IMR-90 (cell line): ENCODE measurements around the gene IKZF3.

ENCODE experiments used
- BHLHE40 ChIP-seq: fragments of 150-350 bp; IDR thresholded peaks from 2 replicates; pipeline ENCODE4 v1.6.1; 2016; ENCODE audit warnings: mild to moderate bottlenecking, low read depth, low read length
- CEBPB ChIP-seq: IDR thresholded peaks from 2 replicates; pipeline ENCODE4 v1.6.1; 2012; ENCODE audit warnings: low read depth, low read length, improper control_type of control experiment
- CHD1 ChIP-seq: IDR thresholded peaks from 2 replicates; pipeline ENCODE4 v1.6.1; 2012; ENCODE audit warnings: low read depth, low read length, improper control_type of control experiment
- MAFK ChIP-seq: IDR thresholded peaks from 2 replicates; pipeline ENCODE4 v1.6.1; 2012; ENCODE audit warnings: low read depth, low read length, improper control_type of control experiment
- POLR2A ChIP-seq: IDR thresholded peaks from 2 replicates; pipeline ENCODE4 v1.6.1; 2012; ENCODE audit warnings: mild to moderate bottlenecking, low read depth, low read length
- SMC3 ChIP-seq: fragments of 150-350 bp; IDR thresholded peaks from 2 replicates; pipeline ENCODE4 v1.6.1; 2016; ENCODE audit warnings: low read depth, mild to moderate bottlenecking, antibody characterized with exemption, low read length, moderate library complexity
- TF ChIP-seq, protein P1 (sequence below): conservative IDR thresholded peaks from 2 replicates; pipeline ENCODE4 v1.5.1; 2012; ENCODE audit warnings: mild to moderate bottlenecking, low read depth, low read length, improper control_type of control experiment
- TF ChIP-seq, protein P2 (sequence below): fragments of 150-350 bp; IDR thresholded peaks from 2 replicates; pipeline ENCODE4 v1.6.1; 2016; ENCODE audit warnings: low read depth, mild to moderate bottlenecking, low read length, moderate library complexity, borderline replicate concordance
- TF ChIP-seq, protein P3 (sequence below): fragments of 150-350 bp; IDR thresholded peaks from 2 replicates; pipeline ENCODE4 v1.6.1; 2017; ENCODE audit warnings: mild to moderate bottlenecking, antibody characterized with exemption, low read length, low read depth

DNA sequence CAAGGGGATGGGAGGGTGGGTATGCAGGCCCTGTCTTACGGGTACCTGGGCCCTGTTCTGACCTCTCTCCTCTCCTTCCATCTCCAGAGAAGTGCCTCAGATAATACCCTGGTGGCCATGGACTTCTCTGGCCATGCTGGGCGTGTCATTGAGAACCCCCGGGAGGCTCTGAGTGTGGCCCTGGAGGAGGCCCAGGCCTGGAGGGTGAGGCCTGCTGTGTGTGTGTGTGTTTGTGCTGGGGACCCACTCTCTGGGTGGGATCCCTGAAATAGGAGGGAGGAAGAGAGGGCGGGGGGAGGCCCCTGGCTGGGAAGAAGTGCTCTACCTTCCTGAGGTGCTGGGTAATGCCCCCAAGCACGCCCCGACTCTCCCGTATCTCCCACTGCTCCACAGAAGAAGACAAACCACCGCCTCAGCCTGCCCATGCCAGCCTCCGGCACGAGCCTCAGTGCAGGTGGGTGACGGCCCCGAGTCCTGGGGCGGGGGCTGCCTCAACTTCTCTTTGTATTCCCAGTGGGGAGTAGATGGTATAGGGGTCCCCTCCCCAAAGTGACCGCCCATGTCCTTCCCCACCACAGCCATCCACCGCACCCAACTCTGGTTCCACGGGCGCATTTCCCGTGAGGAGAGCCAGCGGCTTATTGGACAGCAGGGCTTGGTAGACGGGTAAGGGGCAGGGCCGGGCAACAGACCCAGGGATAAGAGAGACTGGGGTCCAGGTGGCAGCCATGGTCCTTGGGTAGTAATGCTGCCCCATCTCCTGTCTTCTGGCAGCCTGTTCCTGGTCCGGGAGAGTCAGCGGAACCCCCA, 118.6 kb downstream of the IKZF3 start:
- no peak for TF ChIP-seq CEBPB
- TF ChIP-seq SMC3: no peak
- TF ChIP-seq, protein P1, sequence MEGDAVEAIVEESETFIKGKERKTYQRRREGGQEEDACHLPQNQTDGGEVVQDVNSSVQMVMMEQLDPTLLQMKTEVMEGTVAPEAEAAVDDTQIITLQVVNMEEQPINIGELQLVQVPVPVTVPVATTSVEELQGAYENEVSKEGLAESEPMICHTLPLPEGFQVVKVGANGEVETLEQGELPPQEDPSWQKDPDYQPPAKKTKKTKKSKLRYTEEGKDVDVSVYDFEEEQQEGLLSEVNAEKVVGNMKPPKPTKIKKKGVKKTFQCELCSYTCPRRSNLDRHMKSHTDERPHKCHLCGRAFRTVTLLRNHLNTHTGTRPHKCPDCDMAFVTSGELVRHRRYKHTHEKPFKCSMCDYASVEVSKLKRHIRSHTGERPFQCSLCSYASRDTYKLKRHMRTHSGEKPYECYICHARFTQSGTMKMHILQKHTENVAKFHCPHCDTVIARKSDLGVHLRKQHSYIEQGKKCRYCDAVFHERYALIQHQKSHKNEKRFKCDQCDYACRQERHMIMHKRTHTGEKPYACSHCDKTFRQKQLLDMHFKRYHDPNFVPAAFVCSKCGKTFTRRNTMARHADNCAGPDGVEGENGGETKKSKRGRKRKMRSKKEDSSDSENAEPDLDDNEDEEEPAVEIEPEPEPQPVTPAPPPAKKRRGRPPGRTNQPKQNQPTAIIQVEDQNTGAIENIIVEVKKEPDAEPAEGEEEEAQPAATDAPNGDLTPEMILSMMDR: no peak
- TF ChIP-seq, protein P2, sequence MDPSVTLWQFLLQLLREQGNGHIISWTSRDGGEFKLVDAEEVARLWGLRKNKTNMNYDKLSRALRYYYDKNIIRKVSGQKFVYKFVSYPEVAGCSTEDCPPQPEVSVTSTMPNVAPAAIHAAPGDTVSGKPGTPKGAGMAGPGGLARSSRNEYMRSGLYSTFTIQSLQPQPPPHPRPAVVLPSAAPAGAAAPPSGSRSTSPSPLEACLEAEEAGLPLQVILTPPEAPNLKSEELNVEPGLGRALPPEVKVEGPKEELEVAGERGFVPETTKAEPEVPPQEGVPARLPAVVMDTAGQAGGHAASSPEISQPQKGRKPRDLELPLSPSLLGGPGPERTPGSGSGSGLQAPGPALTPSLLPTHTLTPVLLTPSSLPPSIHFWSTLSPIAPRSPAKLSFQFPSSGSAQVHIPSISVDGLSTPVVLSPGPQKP: no peak
- no peak for TF ChIP-seq BHLHE40
- TF ChIP-seq, protein P3, sequence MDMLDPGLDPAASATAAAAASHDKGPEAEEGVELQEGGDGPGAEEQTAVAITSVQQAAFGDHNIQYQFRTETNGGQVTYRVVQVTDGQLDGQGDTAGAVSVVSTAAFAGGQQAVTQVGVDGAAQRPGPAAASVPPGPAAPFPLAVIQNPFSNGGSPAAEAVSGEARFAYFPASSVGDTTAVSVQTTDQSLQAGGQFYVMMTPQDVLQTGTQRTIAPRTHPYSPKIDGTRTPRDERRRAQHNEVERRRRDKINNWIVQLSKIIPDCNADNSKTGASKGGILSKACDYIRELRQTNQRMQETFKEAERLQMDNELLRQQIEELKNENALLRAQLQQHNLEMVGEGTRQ: no peak
- TF ChIP-seq POLR2A: no peak
- no peak for TF ChIP-seq MAFK
- TF ChIP-seq CHD1: no peak
